Pons (tissue), 1 donor: ENCODE measurements around the gene MYO7A.

Experiments
- DNase-seq: peaks from one replicate; pipeline ENCODE4 v3.0.0-alpha.2; 2016; ENCODE audit warnings: low spot score

The MYO7A gene

GRCh38 chr11:77201991-77202841 lies 74.2 kb downstream of the MYO7A start:
- no peak for DNase-seq

GRCh38 chr11:77202941-77203900 lies 75.2 kb downstream of the MYO7A start:
- no peak for DNase-seq

GRCh38 chr11:77203901-77204753 lies 76.1 kb downstream of the MYO7A start:
- no peak for DNase-seq

- no peak for DNase-seq
These were observed 76.9 kb downstream of the MYO7A start for GRCh38 chr11:77204754-77205466.

- no peak for DNase-seq
These were observed 77.6 kb downstream of the MYO7A start for GRCh38 chr11:77205467-77206263.

- no peak for DNase-seq
These were observed 78.4 kb downstream of the MYO7A start for GRCh38 chr11:77206264-77207018.

GRCh38 chr11:77207019-77207485 lies 79.0 kb downstream of the MYO7A start:
- DNase-seq, result no peak

- DNase-seq, result no peak
These were observed 79.7 kb downstream of the MYO7A start for GRCh38 chr11:77207618-77208313.

GRCh38 chr11:77208535-77208934 lies 80.5 kb downstream of the MYO7A start:
- DNase-seq, result no peak

- DNase-seq, result no peak
These were observed 81.6 kb downstream of the MYO7A start for GRCh38 chr11:77209663-77210062.

GRCh38 chr11:77211040-77211451 lies 83.0 kb downstream of the MYO7A start:
- no peak for DNase-seq

GRCh38 chr11:77211594-77212251 lies 83.7 kb downstream of the MYO7A start:
- no peak for DNase-seq

GRCh38 chr11:77212314-77213007 lies 84.4 kb downstream of the MYO7A start:
- DNase-seq, result no peak

GRCh38 chr11:77213029-77213579 lies 85.1 kb downstream of the MYO7A start:
- DNase-seq, result no peak

- DNase-seq, result no peak
These were observed 85.8 kb downstream of the MYO7A start for GRCh38 chr11:77213589-77214428.

- no peak for DNase-seq
These were observed 86.5 kb downstream of the MYO7A start for GRCh38 chr11:77214557-77214956.
